SK-N-SH treated with all-trans-retinoic acid at 6 μM for 48 hours (cell line): Measurements from ENCODE around the gene FIBP.
A peak's percentile ranks its signal among the peaks of the same experiment; 100 is the strongest.

Source experiments
- ATAC-seq: fragments of 200-7000 bp; cut with Tn5 transposase; 3 replicates; pipeline ENCODE4 v1.9.1; 2020; ENCODE audit warnings: mild to moderate bottlenecking, moderate library complexity
- ARNTL ChIP-seq: fragments of 450-650 bp; formaldehyde crosslinking; IDR thresholded peaks from 2 replicates; pipeline ENCODE4 v1.5.0; 2020; ENCODE audit warnings: low read depth, mild to moderate bottlenecking, moderate library complexity, borderline replicate concordance
- CREB5 ChIP-seq: fragments of 250-450 bp; sonication (Bioruptor Pico); IDR thresholded peaks from 2 replicates; pipeline ENCODE4 v1.5.1; 2020; ENCODE audit warnings: low read depth, mild to moderate bottlenecking, moderate library complexity
- CSRNP3 ChIP-seq: fragments of 250-450 bp; sonication (Bioruptor Pico); IDR thresholded peaks from 2 replicates; pipeline ENCODE4 v1.5.1; 2021; ENCODE audit warnings: mild to moderate bottlenecking, moderate library complexity
- ESRRG ChIP-seq: fragments of 250-450 bp; sonication (Bioruptor Pico); IDR thresholded peaks from 2 replicates; pipeline ENCODE4 v1.6.1; 2021; ENCODE audit warnings: mild to moderate bottlenecking
- GLIS3 ChIP-seq: fragments of 250-450 bp; sonication (Bioruptor Pico); IDR thresholded peaks from 2 replicates; pipeline ENCODE4 v1.5.0; 2020; ENCODE audit warnings: mild to moderate bottlenecking, moderate library complexity
- ISL1 ChIP-seq: fragments of 250-450 bp; sonication (Bioruptor Pico); IDR thresholded peaks from 2 replicates; pipeline ENCODE4 v2.1.2; 2022; ENCODE audit warnings: mild to moderate bottlenecking, moderate library complexity
- OSR1 ChIP-seq: fragments of 250-450 bp; sonication (Bioruptor Pico); IDR thresholded peaks from 2 replicates; pipeline ENCODE4 v1.8.0; 2022; ENCODE audit warnings: moderate library complexity, mild to moderate bottlenecking, inconsistent platforms
- PATZ1 ChIP-seq: fragments of 250-450 bp; sonication (Bioruptor Pico); IDR thresholded peaks from 2 replicates; pipeline ENCODE4 v1.8.0; 2020; ENCODE audit warnings: mild to moderate bottlenecking, moderate library complexity, borderline replicate concordance
- POU6F1 ChIP-seq: fragments of 250-450 bp; sonication (Bioruptor Pico); IDR thresholded peaks from 2 replicates; pipeline ENCODE4 v1.8.0; 2021; ENCODE audit warnings: low read depth, mild to moderate bottlenecking, moderate library complexity, borderline replicate concordance
- PPARA ChIP-seq: fragments of 250-450 bp; sonication (Bioruptor Pico); IDR thresholded peaks from 2 replicates; pipeline ENCODE4 v1.5.0; 2020; ENCODE audit warnings: mild to moderate bottlenecking, borderline replicate concordance
- RARB ChIP-seq: fragments of 250-450 bp; sonication (Bioruptor Pico); IDR thresholded peaks from 2 replicates; pipeline ENCODE4 v1.8.0; 2021; ENCODE audit warnings: mild to moderate bottlenecking, moderate library complexity
- SNAI2 ChIP-seq: fragments of 250-450 bp; sonication (Bioruptor Pico); IDR thresholded peaks from 2 replicates; pipeline ENCODE4 v1.5.0; 2020; ENCODE audit warnings: mild to moderate bottlenecking, moderate library complexity
- TCF4 ChIP-seq: fragments of 250-450 bp; sonication (Bioruptor Pico); IDR thresholded peaks from 2 replicates; pipeline ENCODE4 v1.8.0; 2021; ENCODE audit warnings: mild to moderate bottlenecking, moderate library complexity, borderline replicate concordance
- TOX ChIP-seq: fragments of 250-450 bp; sonication (Bioruptor Pico); IDR thresholded peaks from 2 replicates; pipeline ENCODE4 v1.8.0; 2021; ENCODE audit warnings: mild to moderate bottlenecking, moderate library complexity, borderline replicate concordance
- TSHZ2 ChIP-seq: fragments of 250-450 bp; sonication (Bioruptor Pico); IDR thresholded peaks from 2 replicates; pipeline ENCODE4 v1.5.0; 2020; ENCODE audit warnings: mild to moderate bottlenecking, moderate library complexity
- ZFP3 ChIP-seq: fragments of 250-450 bp; sonication (Bioruptor Pico); IDR thresholded peaks from 2 replicates; pipeline ENCODE4 v1.5.0; 2020; ENCODE audit warnings: mild to moderate bottlenecking, moderate library complexity
- ZFP30 ChIP-seq: fragments of 450-650 bp; formaldehyde crosslinking; IDR thresholded peaks from 2 replicates; pipeline ENCODE4 v1.5.0; 2022; ENCODE audit warnings: mild to moderate bottlenecking, moderate library complexity
- ZNF70 ChIP-seq: fragments of 450-650 bp; formaldehyde crosslinking; IDR thresholded peaks from 2 replicates; pipeline ENCODE4 v1.5.0; 2020; ENCODE audit warnings: mild to moderate bottlenecking, moderate library complexity

Gene FIBP

GRCh38 chr11:65919573-65920371 lies 31.5 kb upstream of the FIBP start:
- TF ChIP-seq OSR1 (no peak), POU6F1 (CRISPR knock-in tag) (no peak), CREB5 (CRISPR knock-in tag) (no peak), ZFP3 (CRISPR knock-in tag) (no peak), CSRNP3 (CRISPR knock-in tag) (no peak), TCF4 (CRISPR knock-in tag) (no peak), ZNF70 (CRISPR knock-in tag) (no peak), SNAI2 (CRISPR knock-in tag) (no peak), ISL1 (no peak)
- ATAC-seq, result peak; percentile 11

GRCh38 chr11:65919141-65919572 lies 30.9 kb upstream of the FIBP start, which contains the start of gene DRAP1:
TSS of gene DRAP1 (plus strand) at chr11:65919426. CDS start at chr11:65919502, 76 bp downstream.
- TF ChIP-seq ESRRG (no peak), ARNTL (no peak), TOX (CRISPR knock-in tag) (no peak), ISL1 (no peak), GLIS3 (no peak), RARB (CRISPR knock-in tag) (no peak), CSRNP3 (CRISPR knock-in tag) (no peak), PPARA (CRISPR knock-in tag) (no peak), TSHZ2 (CRISPR knock-in tag) (no peak), CREB5 (CRISPR knock-in tag) (no peak), ZFP30 (no peak), ZNF70 (CRISPR knock-in tag) (no peak), PATZ1 (CRISPR knock-in tag) (no peak; the same call in 1 of the 2 replicates)
- peak; percentile 79 for ATAC-seq
